ENCODE results near the gene LAPTM4A.

The LAPTM4A gene

GRCh38 chr2:20061476-20061875 lies 10.0 kb upstream of the LAPTM4A start:
- TF ChIP-seq CTCF (IDR thresholded peaks at IDR 0.05; ENCODE audit: low read depth, low read length): no peak
- H3K27me3 ChIP-seq (ENCODE audit: insufficient read depth, low read depth, severe bottlenecking): no peaks in the 10 kb centered on the region
- H3K9me3 ChIP-seq (ENCODE audit: severe bottlenecking): no peaks in the 10 kb centered on the region
- no peaks in the 10 kb centered on the region for H3K36me3 ChIP-seq
- H3K4me3 ChIP-seq (ENCODE audit: low read depth, low read length): no peak overlapping the region
- DNase-seq: no peak
- H3K27ac ChIP-seq: no peak overlapping the region

- no peak overlapping the region for H3K27ac ChIP-seq
- TF ChIP-seq CTCF (IDR thresholded peaks at IDR 0.05; ENCODE audit: low read depth, low read length): no peak
- no peaks in the 10 kb centered on the region for H3K9me3 ChIP-seq (ENCODE audit: severe bottlenecking)
- no peak overlapping the region for H3K4me3 ChIP-seq (ENCODE audit: low read depth, low read length)
- H3K36me3 ChIP-seq: no peaks in the 10 kb centered on the region
- DNase-seq: no peak
- H3K27me3 ChIP-seq (ENCODE audit: insufficient read depth, low read depth, severe bottlenecking): no peaks in the 10 kb centered on the region
Observed at GRCh38 chr2:20060106-20060505, 8.7 kb upstream of the LAPTM4A start.

- no peaks in the 10 kb centered on the region for H3K36me3 ChIP-seq
- H3K27ac ChIP-seq: no peak overlapping the region
- no peaks in the 10 kb centered on the region for H3K27me3 ChIP-seq (ENCODE audit: insufficient read depth, low read depth, severe bottlenecking)
- no peak overlapping the region for H3K4me3 ChIP-seq (ENCODE audit: low read depth, low read length)
- no peak for DNase-seq
- no peaks in the 10 kb centered on the region for H3K9me3 ChIP-seq (ENCODE audit: severe bottlenecking)
- no peak for TF ChIP-seq CTCF (IDR thresholded peaks at IDR 0.05; ENCODE audit: low read depth, low read length)
Observed at GRCh38 chr2:20057268-20057667, 5.8 kb upstream of the LAPTM4A start.

- TF ChIP-seq CTCF (IDR thresholded peaks at IDR 0.05; ENCODE audit: low read depth, low read length): no peak
- Histone ChIP-seq H3K36me3 (no peaks in the 10 kb centered on the region), H3K27ac (no peak overlapping the region), H3K4me3 (ENCODE audit: low read depth, low read length) (no peak overlapping the region), H3K27me3 (ENCODE audit: insufficient read depth, low read depth, severe bottlenecking) (no peaks in the 10 kb centered on the region), H3K9me3 (ENCODE audit: severe bottlenecking) (no peaks in the 10 kb centered on the region)
- DNase-seq: no peak
Observed at GRCh38 chr2:20054931-20055330, 3.5 kb upstream of the LAPTM4A start.

- H3K27me3 ChIP-seq (ENCODE audit: insufficient read depth, low read depth, severe bottlenecking): no peaks in the 10 kb centered on the region
- H3K9me3 ChIP-seq (ENCODE audit: severe bottlenecking): no peaks in the 10 kb centered on the region
- DNase-seq: no peak
- no peak for TF ChIP-seq CTCF (IDR thresholded peaks at IDR 0.05; ENCODE audit: low read depth, low read length)
- H3K27ac ChIP-seq: no peak overlapping the region
- no peaks in the 10 kb centered on the region for H3K36me3 ChIP-seq
- H3K4me3 ChIP-seq (ENCODE audit: low read depth, low read length): no peak overlapping the region
Observed at GRCh38 chr2:20054119-20054518, 2.7 kb upstream of the LAPTM4A start.

- H3K4me3 ChIP-seq (ENCODE audit: low read depth, low read length): peak overlapping the region; percentile 98
Observed at GRCh38 chr2:20052861-20053281, 1.4 kb upstream of the LAPTM4A start.

More at GRCh38 chr2:20052861-20053281, 1.4 kb upstream of the LAPTM4A start:
- no peaks in the 10 kb centered on the region for H3K9me3 ChIP-seq (ENCODE audit: severe bottlenecking)
- H3K27me3 ChIP-seq (ENCODE audit: insufficient read depth, low read depth, severe bottlenecking): no peaks in the 10 kb centered on the region
- TF ChIP-seq CTCF (IDR thresholded peaks at IDR 0.05; ENCODE audit: low read depth, low read length): no peak
- no peaks in the 10 kb centered on the region; the same call in 1 of the 2 replicates for H3K36me3 ChIP-seq
- peak; percentile 80 for DNase-seq
- peak overlapping the region; percentile 98 for H3K27ac ChIP-seq
